ENCODE data around the gene PHF11.

Gene PHF11

GRCh38 chr13:49495783-49496762, at the start of gene PHF11:
TSS of gene PHF11 (plus strand) at chr13:49495953. CDS start at chr13:49496002, 49 bp downstream.
- Histone ChIP-seq H3K9ac (ENCODE audit: low read length in 5 of 5) (peak within 1 kb of the TSS; percentile 74 to 89 (median 88)), H3K9me3 (ENCODE audit: control insufficient read depth in 5 of 5, low read length in 5 of 5) (no peaks in the 10 kb centered on the region), H3K27me3 (ENCODE audit: control insufficient read depth in 5 of 5, insufficient read depth in 4 of 5, low read length in 5 of 5) (no peaks in the 10 kb centered on the region), H3K4me3 (ENCODE audit: low read depth in 1 of 5, low read length in 5 of 5) (peak within 1 kb of the TSS; percentile 74 to 85 (median 75)), H3K27ac (ENCODE audit: low read depth, low read length) (peak within 1 kb of the TSS; percentile 90), H3K4me1 (ENCODE audit: control insufficient read depth in 5 of 5, insufficient read depth in 5 of 5, low read length in 5 of 5) (peaks cover 0 to 12% (median 9%) of the 10 kb centered on the region in 5 donors), H3K36me3 (ENCODE audit: control insufficient read depth in 5 of 5, insufficient read depth in 5 of 5, low read length in 5 of 5) (peaks cover 0 to 8% (median 2%) of the 10 kb centered on the region in 5 donors)

GRCh38 chr13:49446473-49446872, 49.3 kb upstream of the PHF11 start:
- Histone ChIP-seq H3K4me3 (ENCODE audit: low read depth in 1 of 5, low read length in 5 of 5) (no peak overlapping the region), H3K27ac (ENCODE audit: low read depth, low read length) (no peak overlapping the region), H3K9ac (ENCODE audit: low read length in 5 of 5) (no peak overlapping the region), H3K4me1 (ENCODE audit: control insufficient read depth in 5 of 5, insufficient read depth in 5 of 5, low read length in 5 of 5) (peaks cover 0 to 26% (median 18%) of the 10 kb centered on the region in 5 donors), H3K36me3 (ENCODE audit: control insufficient read depth in 5 of 5, insufficient read depth in 5 of 5, low read length in 5 of 5) (no peaks in the 10 kb centered on the region), H3K27me3 (ENCODE audit: control insufficient read depth in 5 of 5, insufficient read depth in 4 of 5, low read length in 5 of 5) (no peaks in the 10 kb centered on the region), H3K9me3 (ENCODE audit: control insufficient read depth in 5 of 5, low read length in 5 of 5) (no peaks in the 10 kb centered on the region)

DNA sequence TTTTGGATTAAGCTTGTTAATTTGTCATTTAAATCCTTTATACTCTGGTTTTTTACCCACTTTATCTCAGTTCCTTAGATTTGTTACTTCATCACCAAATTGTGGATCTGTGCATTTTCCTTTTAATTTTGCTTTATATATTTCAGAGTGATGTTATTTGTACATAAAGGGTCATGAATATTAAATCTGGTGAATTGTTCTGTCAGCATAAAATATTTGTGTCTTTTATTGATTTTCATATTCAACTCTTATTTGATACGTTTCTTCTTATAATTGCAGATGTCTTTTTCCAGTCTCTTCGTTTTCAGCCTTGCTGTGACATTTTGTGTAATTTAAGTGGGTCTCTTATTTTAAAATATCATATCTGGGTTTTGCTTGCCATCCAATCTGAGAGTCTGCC, 47.0 kb upstream of the PHF11 start:
- no peak overlapping the region for H3K4me3 ChIP-seq (ENCODE audit: low read depth in 1 of 5, low read length in 5 of 5)
- peaks cover 0 to 3% (median 0%) of the 10 kb centered on the region in 5 donors for H3K36me3 ChIP-seq (ENCODE audit: control insufficient read depth in 5 of 5, insufficient read depth in 5 of 5, low read length in 5 of 5)
- peaks cover 0 to 16% (median 11%) of the 10 kb centered on the region in 5 donors for H3K4me1 ChIP-seq (ENCODE audit: control insufficient read depth in 5 of 5, insufficient read depth in 5 of 5, low read length in 5 of 5)
- H3K27ac ChIP-seq (ENCODE audit: low read depth, low read length), result no peak overlapping the region
- no peaks in the 10 kb centered on the region for H3K9me3 ChIP-seq (ENCODE audit: control insufficient read depth in 5 of 5, low read length in 5 of 5)
- no peaks in the 10 kb centered on the region for H3K27me3 ChIP-seq (ENCODE audit: control insufficient read depth in 5 of 5, insufficient read depth in 4 of 5, low read length in 5 of 5)
- H3K9ac ChIP-seq (ENCODE audit: low read length in 5 of 5), result no peak overlapping the region

GRCh38 chr13:49450105-49450819, 45.5 kb upstream of the PHF11 start:
- no peak overlapping the region for H3K9ac ChIP-seq (ENCODE audit: low read length in 5 of 5)
- H3K4me1 ChIP-seq (ENCODE audit: control insufficient read depth in 5 of 5, insufficient read depth in 5 of 5, low read length in 5 of 5), result peaks cover 0 to 6% (median 2%) of the 10 kb centered on the region in 5 donors
- H3K27ac ChIP-seq (ENCODE audit: low read depth, low read length), result no peak overlapping the region
- no peaks in the 10 kb centered on the region for H3K9me3 ChIP-seq (ENCODE audit: control insufficient read depth in 5 of 5, low read length in 5 of 5)
- H3K27me3 ChIP-seq (ENCODE audit: control insufficient read depth in 5 of 5, insufficient read depth in 4 of 5, low read length in 5 of 5), result no peaks in the 10 kb centered on the region
- peaks cover 0 to 3% (median 0%) of the 10 kb centered on the region in 5 donors for H3K36me3 ChIP-seq (ENCODE audit: control insufficient read depth in 5 of 5, insufficient read depth in 5 of 5, low read length in 5 of 5)
- no peak overlapping the region for H3K4me3 ChIP-seq (ENCODE audit: low read depth in 1 of 5, low read length in 5 of 5)

DNA sequence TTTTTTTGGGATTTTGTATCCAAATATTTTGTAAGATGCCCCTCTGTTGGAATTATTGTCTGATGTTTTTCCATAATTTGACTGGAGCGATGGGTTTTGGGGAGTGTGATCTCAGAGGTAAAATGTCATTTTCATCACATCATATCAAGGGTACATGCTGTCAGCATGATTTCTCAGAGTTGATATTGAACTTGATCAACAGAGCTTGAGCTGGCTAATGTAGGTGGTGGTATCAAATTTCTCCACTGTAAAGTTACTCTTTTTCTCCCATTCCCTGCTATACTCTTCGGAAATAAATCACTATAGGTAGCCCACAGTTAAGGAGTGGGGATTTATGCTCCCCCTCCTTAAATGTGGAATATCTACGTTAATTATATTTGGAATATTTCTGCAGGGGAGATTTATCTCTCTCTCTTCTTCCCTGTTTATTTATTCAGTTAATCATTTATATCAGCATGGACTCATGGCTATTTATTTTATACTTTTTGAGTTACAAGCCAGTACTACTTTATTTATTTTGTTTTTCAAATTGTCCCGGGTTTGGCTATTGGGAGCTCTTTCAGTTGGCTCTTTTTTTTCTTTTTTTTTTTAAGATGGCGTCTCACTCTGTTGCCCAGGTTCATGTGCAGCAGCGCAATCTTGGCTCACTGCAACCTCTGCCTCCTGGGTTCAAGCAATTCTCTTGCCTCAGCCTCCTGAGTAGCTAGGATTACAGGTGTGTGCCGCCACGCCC, 42.9 kb upstream of the PHF11 start:
- Histone ChIP-seq H3K4me1 (ENCODE audit: control insufficient read depth in 5 of 5, insufficient read depth in 5 of 5, low read length in 5 of 5) (peaks cover 0 to 3% (median 0%) of the 10 kb centered on the region in 5 donors), H3K36me3 (ENCODE audit: control insufficient read depth in 5 of 5, insufficient read depth in 5 of 5, low read length in 5 of 5) (peaks cover 0 to 3% (median 0%) of the 10 kb centered on the region in 5 donors), H3K27me3 (ENCODE audit: control insufficient read depth in 5 of 5, insufficient read depth in 4 of 5, low read length in 5 of 5) (no peaks in the 10 kb centered on the region), H3K9me3 (ENCODE audit: control insufficient read depth in 5 of 5, low read length in 5 of 5) (no peaks in the 10 kb centered on the region), H3K27ac (ENCODE audit: low read depth, low read length) (no peak overlapping the region), H3K4me3 (ENCODE audit: low read depth in 1 of 5, low read length in 5 of 5) (no peak overlapping the region), H3K9ac (ENCODE audit: low read length in 5 of 5) (no peak overlapping the region)

- Histone ChIP-seq H3K27ac (ENCODE audit: low read depth, low read length) (no peak overlapping the region), H3K9me3 (ENCODE audit: control insufficient read depth in 5 of 5, low read length in 5 of 5) (no peaks in the 10 kb centered on the region), H3K4me3 (ENCODE audit: low read depth in 1 of 5, low read length in 5 of 5) (no peak overlapping the region), H3K4me1 (ENCODE audit: control insufficient read depth in 5 of 5, insufficient read depth in 5 of 5, low read length in 5 of 5) (peaks cover 0 to 3% (median 0%) of the 10 kb centered on the region in 5 donors), H3K9ac (ENCODE audit: low read length in 5 of 5) (no peak overlapping the region), H3K27me3 (ENCODE audit: control insufficient read depth in 5 of 5, insufficient read depth in 4 of 5, low read length in 5 of 5) (no peaks in the 10 kb centered on the region), H3K36me3 (ENCODE audit: control insufficient read depth in 5 of 5, insufficient read depth in 5 of 5, low read length in 5 of 5) (peaks cover 0 to 3% (median 0%) of the 10 kb centered on the region in 5 donors)
These were observed 42.3 kb upstream of the PHF11 start for GRCh38 chr13:49453465-49453864.

GRCh38 chr13:49454388-49455006, 41.3 kb upstream of the PHF11 start:
- Histone ChIP-seq H3K36me3 (ENCODE audit: control insufficient read depth in 5 of 5, insufficient read depth in 5 of 5, low read length in 5 of 5) (peaks cover 0 to 3% (median 0%) of the 10 kb centered on the region in 5 donors), H3K9ac (ENCODE audit: low read length in 5 of 5) (no peak overlapping the region), H3K27me3 (ENCODE audit: control insufficient read depth in 5 of 5, insufficient read depth in 4 of 5, low read length in 5 of 5) (no peaks in the 10 kb centered on the region), H3K27ac (ENCODE audit: low read depth, low read length) (no peak overlapping the region), H3K9me3 (ENCODE audit: control insufficient read depth in 5 of 5, low read length in 5 of 5) (no peaks in the 10 kb centered on the region), H3K4me1 (ENCODE audit: control insufficient read depth in 5 of 5, insufficient read depth in 5 of 5, low read length in 5 of 5) (peaks cover 0 to 3% (median 0%) of the 10 kb centered on the region in 5 donors), H3K4me3 (ENCODE audit: low read depth in 1 of 5, low read length in 5 of 5) (no peak overlapping the region)

DNA sequence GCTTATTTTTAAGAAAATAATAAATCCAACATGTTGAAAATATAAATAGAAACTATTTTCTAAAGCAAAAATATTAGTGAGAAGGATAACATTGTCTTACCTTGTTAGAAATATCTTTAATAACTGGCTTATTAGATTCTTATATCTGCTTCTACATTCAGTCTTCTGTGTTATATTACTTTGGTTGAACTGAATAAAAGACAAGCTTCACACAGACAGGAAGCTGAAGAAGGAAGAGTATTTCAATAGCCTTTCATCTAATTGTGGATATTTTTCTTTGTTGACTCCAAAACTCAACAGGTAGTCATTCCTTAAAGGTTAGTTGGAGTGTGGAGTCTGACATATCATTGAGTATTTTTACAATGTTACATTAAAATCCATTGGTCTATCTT, 40.8 kb upstream of the PHF11 start:
- no peaks in the 10 kb centered on the region for H3K27me3 ChIP-seq (ENCODE audit: control insufficient read depth in 5 of 5, insufficient read depth in 4 of 5, low read length in 5 of 5)
- H3K9ac ChIP-seq (ENCODE audit: low read length in 5 of 5), result no peak overlapping the region
- H3K9me3 ChIP-seq (ENCODE audit: control insufficient read depth in 5 of 5, low read length in 5 of 5), result no peaks in the 10 kb centered on the region
- peaks cover 0 to 3% (median 0%) of the 10 kb centered on the region in 5 donors for H3K36me3 ChIP-seq (ENCODE audit: control insufficient read depth in 5 of 5, insufficient read depth in 5 of 5, low read length in 5 of 5)
- H3K4me3 ChIP-seq (ENCODE audit: low read depth in 1 of 5, low read length in 5 of 5), result no peak overlapping the region
- peaks cover 0 to 3% (median 0%) of the 10 kb centered on the region in 5 donors for H3K4me1 ChIP-seq (ENCODE audit: control insufficient read depth in 5 of 5, insufficient read depth in 5 of 5, low read length in 5 of 5)
- no peak overlapping the region for H3K27ac ChIP-seq (ENCODE audit: low read depth, low read length)

DNA sequence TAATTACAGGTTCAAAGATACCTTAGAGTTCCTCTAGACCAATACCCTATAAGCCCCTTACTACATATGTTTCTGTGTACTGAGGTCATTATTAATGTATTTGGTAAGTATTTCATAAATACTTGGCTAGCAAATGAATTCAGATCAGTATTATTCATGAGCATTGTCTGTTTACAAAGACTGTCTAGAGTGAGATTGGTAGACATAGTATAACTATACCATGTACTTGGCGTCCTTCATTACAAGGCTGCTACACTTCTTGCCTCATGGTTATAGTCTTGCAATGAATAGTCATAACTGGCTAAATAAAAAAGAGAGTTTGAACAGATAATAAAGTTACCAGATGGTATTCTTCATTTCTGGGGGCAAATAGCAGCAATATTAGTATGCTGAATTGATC, 39.6 kb upstream of the PHF11 start:
- no peak overlapping the region for H3K9ac ChIP-seq (ENCODE audit: low read length in 5 of 5)
- no peaks in the 10 kb centered on the region for H3K27me3 ChIP-seq (ENCODE audit: control insufficient read depth in 5 of 5, insufficient read depth in 4 of 5, low read length in 5 of 5)
- peaks cover 0 to 3% (median 0%) of the 10 kb centered on the region in 5 donors for H3K4me1 ChIP-seq (ENCODE audit: control insufficient read depth in 5 of 5, insufficient read depth in 5 of 5, low read length in 5 of 5)
- no peaks in the 10 kb centered on the region for H3K9me3 ChIP-seq (ENCODE audit: control insufficient read depth in 5 of 5, low read length in 5 of 5)
- no peak overlapping the region for H3K27ac ChIP-seq (ENCODE audit: low read depth, low read length)
- H3K36me3 ChIP-seq (ENCODE audit: control insufficient read depth in 5 of 5, insufficient read depth in 5 of 5, low read length in 5 of 5), result peaks cover under 1 to 8% (median 3%) of the 10 kb centered on the region in 5 donors
- no peak overlapping the region for H3K4me3 ChIP-seq (ENCODE audit: low read depth in 1 of 5, low read length in 5 of 5)

Data from subcutaneous abdominal adipose tissue (tissue), 5 donors.